HepG2 (cell line): ENCODE data around the gene OGFOD3. TPM values are rescaled to one million over a fixed set of nuclear protein-coding genes. Genes with fewer than 3 reads are reported as not detected.
A peak's percentile ranks its signal among the peaks of the same experiment; 100 is the strongest.

Experiments used
- AGO2 ChIP-seq: fragments of 200-400 bp; formaldehyde crosslinking; optimal IDR thresholded peaks from 2 replicates; pipeline ENCODE3; 2017; ENCODE audit warnings: mild to moderate bottlenecking, low read depth, low read length, moderate library complexity
- ATF7 ChIP-seq, 2 experiments: fragments of 450-650 bp in 1 of 2; sonication (generic) in 1 of 2; formaldehyde crosslinking in 1 of 2; IDR thresholded peaks; 2 replicates each; pipeline versions ENCODE4 v1.4.0 to v1.6.1; 2016 to 2020; ENCODE audit warnings: antibody characterized with exemption in 1 of 2, mild to moderate bottlenecking in 1 of 2, missing genetic modification reagents in 1 of 2
- ATM ChIP-seq: fragments of 450-650 bp; IDR thresholded peaks from 2 replicates; pipeline ENCODE4 v1.7.1; 2017; ENCODE audit warnings: mild to moderate bottlenecking, borderline replicate concordance
- BRCA1 ChIP-seq: sonication (generic); formaldehyde crosslinking; IDR thresholded peaks from 2 replicates; pipeline ENCODE4 v1.4.0; 2020; ENCODE audit warnings: missing genetic modification reagents
- CEBPB ChIP-seq: IDR thresholded peaks from 2 replicates; pipeline ENCODE4 v1.6.1; 2011; ENCODE audit warnings: low read depth, low read length, improper control_type of control experiment, borderline replicate concordance
- CEBPG ChIP-seq: IDR thresholded peaks from 2 replicates; pipeline ENCODE4 v1.6.1; 2016
- HHEX ChIP-seq: IDR thresholded peaks from 2 replicates; pipeline ENCODE4 v1.6.1; 2016; ENCODE audit warnings: control low read depth
- HNF4A ChIP-seq: sonication (generic); formaldehyde crosslinking; IDR thresholded peaks from 2 replicates; pipeline ENCODE4 v1.4.0; 2020; ENCODE audit warnings: missing genetic modification reagents
- JARID2 ChIP-seq: sonication (generic); formaldehyde crosslinking; IDR thresholded peaks from 2 replicates; pipeline ENCODE4 v1.8.1; 2023; ENCODE audit warnings: missing genetic modification reagents, inconsistent platforms; ENCODE audit not compliant: insufficient replicate concordance
- KLF11 ChIP-seq: IDR thresholded peaks from 2 replicates; pipeline ENCODE4 v1.6.1; 2016; ENCODE audit warnings: missing compliant biosample characterization
- KLF16 ChIP-seq, 2 experiments: sonication (generic) in 1 of 2; formaldehyde crosslinking in 1 of 2; IDR thresholded peaks; 2 replicates each; pipeline versions ENCODE4 v1.6.1 to v1.8.0; 2016 to 2023; ENCODE audit warnings: missing genetic modification reagents in 2 of 2, missing compliant biosample characterization in 1 of 2
- MIXL1 ChIP-seq: IDR thresholded peaks from 2 replicates; pipeline ENCODE4 v1.6.1; 2016
- NRL ChIP-seq: sonication (generic); formaldehyde crosslinking; IDR thresholded peaks from 2 replicates; pipeline ENCODE4 v1.5.0; 2020; ENCODE audit warnings: missing genetic modification reagents, mild to moderate bottlenecking, moderate library complexity, borderline replicate concordance
- POGZ ChIP-seq: sonication (generic); formaldehyde crosslinking; IDR thresholded peaks from 2 replicates; pipeline ENCODE4 v1.4.0; 2020; ENCODE audit warnings: mild to moderate bottlenecking, missing genetic modification reagents
- RORA ChIP-seq: sonication (generic); formaldehyde crosslinking; IDR thresholded peaks from 2 replicates; pipeline ENCODE4 v1.5.0; 2020; ENCODE audit warnings: mild to moderate bottlenecking, missing genetic modification reagents, moderate library complexity
- TBX2 ChIP-seq: sonication (generic); formaldehyde crosslinking; IDR thresholded peaks from 2 replicates; pipeline ENCODE4 v1.5.0; 2020; ENCODE audit warnings: missing genetic modification reagents, mild to moderate bottlenecking, borderline replicate concordance
- ZFP36 ChIP-seq: fragments of 150-350 bp; IDR thresholded peaks from 2 replicates; pipeline ENCODE4 v1.6.1; 2018; ENCODE audit warnings: borderline replicate concordance, low read length, low read depth; ENCODE audit not compliant: partially characterized antibody
- ZFYVE20 ChIP-seq: sonication (generic); formaldehyde crosslinking; IDR thresholded peaks from 2 replicates; pipeline ENCODE4 v1.8.0; 2023; ENCODE audit warnings: low read depth, mild to moderate bottlenecking, moderate library complexity, missing genetic modification reagents, borderline replicate concordance
- ZNF235 ChIP-seq: sonication (generic); formaldehyde crosslinking; IDR thresholded peaks from 2 replicates; pipeline ENCODE4 v1.8.1; 2023; ENCODE audit warnings: mild to moderate bottlenecking, missing genetic modification reagents, borderline replicate concordance
- ZNF282 ChIP-seq: fragments of 450-650 bp; IDR thresholded peaks from 2 replicates; pipeline ENCODE4 v1.6.1; 2018; ENCODE audit not compliant: partially characterized antibody
- ZNF333 ChIP-seq: sonication (generic); formaldehyde crosslinking; IDR thresholded peaks from 2 replicates; pipeline ENCODE4 v1.4.0; 2020; ENCODE audit warnings: mild to moderate bottlenecking, missing genetic modification reagents, borderline replicate concordance
- ZNF367 ChIP-seq: sonication (generic); formaldehyde crosslinking; IDR thresholded peaks from 2 replicates; pipeline ENCODE4 v1.4.0; 2020; ENCODE audit warnings: missing genetic modification reagents, borderline replicate concordance
- ZNF460 ChIP-seq: sonication (generic); formaldehyde crosslinking; IDR thresholded peaks from 2 replicates; pipeline ENCODE4 v1.5.1; 2020; ENCODE audit warnings: missing genetic modification reagents, mild to moderate bottlenecking, borderline replicate concordance
- ZNF484 ChIP-seq: sonication (generic); formaldehyde crosslinking; IDR thresholded peaks from 2 replicates; pipeline ENCODE4 v1.5.1; 2020; ENCODE audit warnings: mild to moderate bottlenecking, low read depth, missing genetic modification reagents, borderline replicate concordance
- ZNF577 ChIP-seq: sonication (generic); formaldehyde crosslinking; IDR thresholded peaks from 2 replicates; pipeline ENCODE4 v1.4.0; 2020; ENCODE audit warnings: mild to moderate bottlenecking, low read depth, missing genetic modification reagents, borderline replicate concordance
- ZNF616 ChIP-seq: sonication (generic); formaldehyde crosslinking; IDR thresholded peaks from 2 replicates; pipeline ENCODE4 v1.5.0; 2020; ENCODE audit warnings: low read depth, mild to moderate bottlenecking, missing genetic modification reagents
- ZNF670 ChIP-seq: sonication (generic); formaldehyde crosslinking; IDR thresholded peaks from 2 replicates; pipeline ENCODE4 v1.8.0; 2022; ENCODE audit warnings: mild to moderate bottlenecking, missing genetic modification reagents, borderline replicate concordance
- ZNF674 ChIP-seq: sonication (generic); formaldehyde crosslinking; IDR thresholded peaks from 2 replicates; pipeline ENCODE4 v1.5.0; 2020; ENCODE audit warnings: low read depth, mild to moderate bottlenecking, missing genetic modification reagents
- ZNF747 ChIP-seq: sonication (generic); formaldehyde crosslinking; IDR thresholded peaks from 2 replicates; pipeline ENCODE4 v1.8.1; 2023; ENCODE audit warnings: missing genetic modification reagents, mild to moderate bottlenecking, borderline replicate concordance
- ZNF883 ChIP-seq: sonication (generic); formaldehyde crosslinking; IDR thresholded peaks from 2 replicates; pipeline ENCODE4 v1.5.1; 2020; ENCODE audit warnings: mild to moderate bottlenecking, missing genetic modification reagents; ENCODE audit errors: not compliant biosample characterization
- polyA plus RNA-seq, 8 experiments: library from polyadenylated mRNA; depleted of rRNA in 3 of 8; stranded (reverse) in 7 of 8; unstranded in 1 of 8; fragments of >200 nt; fragmentation: Illumina TruSeq in 4 of 8; extraction: Trizol in 4 of 8; gene quantifications; 2 replicates each; pipeline versions ENCODE4 v1.2.1 to v1.2.3, GENCODE V29; 2011 to 2016; ENCODE audit warnings: low read depth in 4 of 8, missing spikeins in 1 of 8, mixed read lengths in 1 of 8; ENCODE audit not compliant: insufficient read depth in 1 of 8
- total RNA-seq, 5 experiments: library from RNA; depleted of rRNA; stranded (reverse); fragments of >200 nt; fragmentation: Illumina TruSeq; extraction: Trizol; gene quantifications; 2 replicates each; pipeline ENCODE4 v1.2.3, GENCODE V29; 2016; ENCODE audit warnings: low read depth in 1 of 5
- TF ChIP-seq, protein P1 (sequence below): sonication (generic); formaldehyde crosslinking; IDR thresholded peaks from 2 replicates; pipeline ENCODE4 v1.8.1; 2023; ENCODE audit warnings: mild to moderate bottlenecking, inconsistent platforms, moderate library complexity, missing genetic modification reagents, borderline replicate concordance

The OGFOD3 gene
- total and polyA plus RNA-seq, 2 of the 13 experiments (the other 11 are each of a cell fraction or from before 2014, with no cell fraction given) = 40.0 to 42.1 TPM

DNA sequence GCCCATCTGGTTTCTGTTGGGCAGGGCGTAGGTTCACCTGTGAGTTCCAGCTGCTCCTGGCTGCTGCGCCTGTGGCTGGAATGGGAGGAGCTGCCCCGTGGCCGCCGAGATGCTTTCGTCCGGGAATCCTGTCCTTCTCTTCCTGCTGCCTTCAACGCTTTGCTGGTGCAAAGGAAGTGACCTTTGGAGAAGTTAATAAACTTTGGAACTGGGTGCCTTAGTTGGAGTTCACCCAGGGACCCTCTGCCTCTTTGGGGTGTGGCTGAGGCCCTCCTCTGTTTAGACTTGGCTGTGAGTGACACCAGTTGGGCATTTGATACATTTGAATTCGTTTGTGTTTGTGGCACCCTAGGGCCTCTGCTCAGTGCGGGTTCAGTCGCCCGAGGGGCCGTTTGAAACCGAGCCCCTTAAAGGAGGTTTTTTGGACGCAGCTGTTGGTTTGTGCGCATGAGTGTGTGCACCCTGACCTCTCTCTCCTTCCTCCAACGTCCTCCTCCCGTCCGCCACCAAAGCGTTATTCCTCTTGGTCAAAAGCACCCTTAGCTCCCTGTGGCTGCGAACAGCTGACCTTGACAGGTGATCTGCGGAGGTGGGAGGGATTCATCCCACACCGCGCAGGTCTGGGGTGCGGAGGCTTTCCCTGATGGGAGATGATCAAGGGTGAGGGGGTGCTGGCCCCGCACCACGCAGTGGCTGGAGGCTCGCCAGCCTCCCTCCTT lies 75.9 kb downstream of the OGFOD3 start (continued):
- 0 out of 2 replicates have a peak, but pooled peaks have one; percentile 35 for TF ChIP-seq TBX2
- no peak for TF ChIP-seq ZNF616 (CRISPR knock-in tag)
- no peak for TF ChIP-seq BRCA1 (CRISPR knock-in tag)
- no peak for TF ChIP-seq ZNF577 (CRISPR knock-in tag)
- TF ChIP-seq HHEX (CRISPR knock-in tag) = no peak
- TF ChIP-seq ATF7 (IDR thresholded peaks at IDR 0.05) = no peak
- TF ChIP-seq ATF7 (CRISPR knock-in tag; IDR thresholded peaks at IDR 0.05) = no peak
- no peak for TF ChIP-seq ZFP36
- no peak for TF ChIP-seq KLF11
- no peak for TF ChIP-seq ZNF670 (CRISPR knock-in tag)
- TF ChIP-seq ZNF747 = 0 out of 2 replicates have a peak, but pooled peaks have one; percentile 35
- TF ChIP-seq AGO2 = peak; percentile 55
- no peak for TF ChIP-seq ZNF674 (CRISPR knock-in tag)
- TF ChIP-seq ATM = no peak
- TF ChIP-seq ZNF484 = no peak
- TF ChIP-seq ZNF333 (CRISPR knock-in tag) = no peak
- no peak for TF ChIP-seq POGZ
- TF ChIP-seq ZNF235 (CRISPR knock-in tag) = no peak
- TF ChIP-seq KLF16 (CRISPR knock-in tag; IDR thresholded peaks at IDR 0.05) = no peak
- TF ChIP-seq NRL = no peak; the same call in 1 of the 2 replicates
- TF ChIP-seq RORA = no peak
- TF ChIP-seq ZNF460 (CRISPR knock-in tag) = no peak
- TF ChIP-seq CEBPB = no peak
- no peak for TF ChIP-seq ZNF367
- TF ChIP-seq HNF4A (CRISPR knock-in tag) = peak; percentile 69
- no peak for TF ChIP-seq CEBPG
- TF ChIP-seq, protein P1, sequence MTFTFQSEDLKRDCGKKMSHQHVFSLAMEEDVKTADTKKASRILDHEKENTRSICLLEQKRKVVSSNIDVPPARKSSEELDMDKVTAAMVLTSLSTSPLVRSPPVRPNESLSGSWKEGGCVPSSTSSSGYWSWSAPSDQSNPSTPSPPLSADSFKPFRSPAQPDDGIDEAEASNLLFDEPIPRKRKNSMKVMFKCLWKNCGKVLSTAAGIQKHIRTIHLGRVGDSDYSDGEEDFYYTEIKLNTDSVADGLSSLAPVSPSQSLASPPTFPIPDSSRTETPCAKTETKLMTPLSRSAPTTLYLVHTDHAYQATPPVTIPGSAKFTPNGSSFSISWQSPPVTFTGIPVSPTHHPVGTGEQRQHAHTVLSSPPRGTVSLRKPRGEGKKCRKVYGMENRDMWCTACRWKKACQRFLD (CRISPR knock-in tag) = no peak
- TF ChIP-seq ZFYVE20 (CRISPR knock-in tag) = no peak
- TF ChIP-seq MIXL1 = no peak
- no peak for TF ChIP-seq ZNF282
- TF ChIP-seq ZNF883 (CRISPR knock-in tag) = no peak
- TF ChIP-seq JARID2 (CRISPR knock-in tag) = no peak
